Measurements from ENCODE around the gene SLC22A16.
"Not testable (repeated sequence)": the region's sequence is repeated elsewhere in the genome, so short reads cannot be mapped to it uniquely, and the experiment has no call there.

Gene SLC22A16

GRCh38 chr6:110476046-110476849 is at the start of gene SLC22A16:
Gene SLC22A16, minus strand, starts transcription at chr6:110476613. Its CDS starts 39 bp downstream, at chr6:110476574.
- no peak for DNase-seq (ENCODE audit: low read depth in 2 of 2)

- no peak for DNase-seq (ENCODE audit: low read depth in 2 of 2)
These were observed 48.6 kb upstream of the SLC22A16 start for GRCh38 chr6:110525001-110525400.

- DNase-seq (ENCODE audit: low read depth in 2 of 2) = no peak
These were observed 47.9 kb upstream of the SLC22A16 start for GRCh38 chr6:110524305-110524704.

- no peak for DNase-seq (ENCODE audit: low read depth in 2 of 2)
These were observed 47.1 kb upstream of the SLC22A16 start for GRCh38 chr6:110523451-110524021.

GRCh38 chr6:110522427-110522826 is 46.0 kb upstream of the SLC22A16 start:
- no peak for DNase-seq (ENCODE audit: low read depth in 2 of 2)

- no peak for DNase-seq (ENCODE audit: low read depth in 2 of 2)
These were observed 44.7 kb upstream of the SLC22A16 start for GRCh38 chr6:110520992-110521543.

- DNase-seq (ENCODE audit: low read depth in 2 of 2) = no peak
These were observed 44.0 kb upstream of the SLC22A16 start for GRCh38 chr6:110520209-110520965.

GRCh38 chr6:110517601-110518281 is 41.3 kb upstream of the SLC22A16 start:
- no peak for DNase-seq (ENCODE audit: low read depth in 2 of 2)

GRCh38 chr6:110517034-110517433 is 40.6 kb upstream of the SLC22A16 start:
- no peak for DNase-seq (ENCODE audit: low read depth in 2 of 2)

GRCh38 chr6:110514818-110515217 is 38.4 kb upstream of the SLC22A16 start:
- DNase-seq (ENCODE audit: low read depth in 2 of 2) = no peak

- DNase-seq (ENCODE audit: low read depth in 2 of 2) = no peak
These were observed 36.6 kb upstream of the SLC22A16 start for GRCh38 chr6:110512991-110513390.

- DNase-seq (ENCODE audit: low read depth in 2 of 2) = not testable (repeated sequence)
These were observed 36.1 kb upstream of the SLC22A16 start for GRCh38 chr6:110512549-110512948.

GRCh38 chr6:110511401-110511800 is 35.0 kb upstream of the SLC22A16 start:
- no peak for DNase-seq (ENCODE audit: low read depth in 2 of 2)

GRCh38 chr6:110509617-110510241 is 33.3 kb upstream of the SLC22A16 start:
- no peak for DNase-seq (ENCODE audit: low read depth in 2 of 2)

- DNase-seq (ENCODE audit: low read depth in 2 of 2) = not testable (repeated sequence)
These were observed 28.5 kb upstream of the SLC22A16 start for GRCh38 chr6:110504891-110505290.

- no peak for DNase-seq (ENCODE audit: low read depth in 2 of 2)
These were observed 19.5 kb upstream of the SLC22A16 start for GRCh38 chr6:110495949-110496348.

- no peak for DNase-seq (ENCODE audit: low read depth in 2 of 2)
These were observed 16.9 kb upstream of the SLC22A16 start for GRCh38 chr6:110493253-110493800.

GRCh38 chr6:110492584-110492983 is 16.2 kb upstream of the SLC22A16 start:
- DNase-seq (ENCODE audit: low read depth in 2 of 2) = no peak

GRCh38 chr6:110491644-110492317 is 15.4 kb upstream of the SLC22A16 start:
- DNase-seq (ENCODE audit: low read depth in 2 of 2) = no peak

GRCh38 chr6:110491299-110491643 is 14.9 kb upstream of the SLC22A16 start:
- DNase-seq (ENCODE audit: low read depth in 2 of 2) = no peak
